K562 (cell line): ENCODE measurements around the gene DPYSL3. TPM values are rescaled to one million over a fixed set of nuclear protein-coding genes. Genes with fewer than 3 reads are reported as not detected.

Experiments used
- ATAC-seq: fragments of 200-7000 bp; cut with Tn5 transposase; 3 replicates; pipeline ENCODE4 v1.9.1; 2020; ENCODE audit warnings: moderate library complexity
- BruUV-seq: library from RNA; stranded (reverse); fragments of 400-500 nt; replicated peaks from 2 replicates; lab custom pipeline; 2021; lab: Mats Ljungman, UMichigan
- CTCF ChIA-PET: fragments of 300-600 bp; formaldehyde crosslinking; extraction: SDS; loops from one replicate; lab custom pipeline; 2021; ENCODE audit warnings: low intra/inter-chr PET ratio; lab: Yijun Ruan, JAX
- POLR2A ChIA-PET: fragments of 300-600, 350-650 bp; sonication (Branson Sonifier 250); formaldehyde crosslinking; extraction: SDS; loops from one replicate; lab custom pipeline; 2021; ENCODE audit warnings: antibody characterized with exemption, inconsistent platforms; lab: Yijun Ruan, JAX
- DNase-seq, 4 experiments: peaks; one replicate each; pipeline versions ENCODE4 v3.0.0 to v3.0.0-alpha.2; 2011 to 2018; ENCODE audit warnings: low spot score in 3 of 4, mixed read lengths in 3 of 4; ENCODE audit errors: extremely low read depth in 1 of 4
- FAIRE-seq: peaks from 2 replicates; lab custom pipeline; 2011; peaks lifted over from hg19 to GRCh38; lab: Jason Lieb, UNC
- H2AFZ ChIP-seq: 2 replicates; pipeline ENCODE4 v1.6.0; 2011; ENCODE audit warnings: low read depth, low read length, control low read depth, inconsistent platforms
- H3K27ac ChIP-seq: fragments of 200-600 bp; 3 replicates; pipeline ENCODE4 v1.8.0; 2011; ENCODE audit warnings: low read depth, mild to moderate bottlenecking, control low read depth, inconsistent platforms, low read length, moderate library complexity, mixed read lengths; ENCODE audit errors: extremely low read depth
- H3K27me3 ChIP-seq, 2 experiments: fragments of 300-600 bp in 1 of 2; 2 replicates in 1 of 2; 3 replicates in 1 of 2; pipeline versions ENCODE4 v1.6.0 to v1.8.0; 2011; ENCODE audit warnings: inconsistent platforms in 2 of 2, low read length in 2 of 2, mild to moderate bottlenecking in 1 of 2, mixed read lengths in 1 of 2, moderate library complexity in 1 of 2; ENCODE audit not compliant: control insufficient read depth in 2 of 2, insufficient read depth in 2 of 2
- H3K36me3 ChIP-seq: fragments of 300-600 bp; 3 replicates; pipeline ENCODE4 v1.8.0; 2011; ENCODE audit warnings: mild to moderate bottlenecking, low read length, inconsistent platforms; ENCODE audit not compliant: control insufficient read depth, insufficient read depth
- H3K4me1 ChIP-seq, 2 experiments: fragments of 200-600 bp in 1 of 2; replicated peaks in 1 of 2; 2 replicates in 1 of 2; 3 replicates in 1 of 2; pipeline versions ENCODE4 v1.5.1 to v1.8.0; 2011; ENCODE audit warnings: inconsistent platforms in 2 of 2, low read length in 2 of 2, mild to moderate bottlenecking in 1 of 2, mixed read lengths in 1 of 2, moderate library complexity in 1 of 2; ENCODE audit not compliant: control insufficient read depth in 2 of 2, insufficient read depth in 2 of 2
- H3K4me2 ChIP-seq: 2 replicates; pipeline ENCODE4 v1.6.1; 2011; ENCODE audit warnings: low read length, control low read depth, inconsistent platforms, mixed read lengths; ENCODE audit not compliant: insufficient read depth
- H3K4me3 ChIP-seq: fragments of 200-600 bp; sonication (generic), shearing (Covaris generic); 2 replicates; pipeline ENCODE4 v1.5.1; 2016; ENCODE audit warnings: control low read depth, inconsistent platforms
- H3K79me2 ChIP-seq: fragments of 200-600 bp; 3 replicates; pipeline ENCODE4 v1.8.0; 2011; ENCODE audit warnings: low read length, inconsistent platforms; ENCODE audit not compliant: control insufficient read depth, insufficient read depth
- H3K9ac ChIP-seq, 2 experiments: 2 replicates each; pipeline versions ENCODE4 v1.6.0 to v1.6.1; 2011; ENCODE audit warnings: low read depth in 2 of 2, low read length in 2 of 2, control low read depth in 1 of 2, inconsistent platforms in 1 of 2, mild to moderate bottlenecking in 1 of 2, mixed read lengths in 1 of 2; ENCODE audit not compliant: insufficient read depth in 1 of 2
- H3K9me1 ChIP-seq: one replicate; pipeline ENCODE4 v1.6.0; 2011; ENCODE audit warnings: inconsistent platforms, mild to moderate bottlenecking, low read length, moderate library complexity; ENCODE audit not compliant: control insufficient read depth, insufficient read depth
- H3K9me3 ChIP-seq: replicated peaks from 2 replicates; pipeline ENCODE4 v1.5.1; 2011; ENCODE audit warnings: low read depth, low read length, inconsistent platforms; ENCODE audit not compliant: control insufficient read depth, insufficient read depth
- H4K20me1 ChIP-seq: replicated peaks from 2 replicates; pipeline ENCODE4 v1.6.1; 2011; ENCODE audit warnings: low read length, inconsistent platforms, mixed read lengths; ENCODE audit not compliant: control insufficient read depth, insufficient read depth
- CHD1 ChIP-seq: fragments of 200-600 bp; sonication (generic); IDR thresholded peaks from one replicate; pipeline ENCODE4 v1.6.1; 2012; ENCODE audit warnings: mild to moderate bottlenecking, moderate library complexity, low read length, inconsistent platforms
- CUX1 ChIP-seq: fragments of 200-800 bp; sonication (Bioruptor generic); IDR thresholded peaks from 2 replicates; pipeline ENCODE4 v1.6.1; 2016; ENCODE audit warnings: missing genetic modification characterization, missing compliant biosample characterization
- E2F4 ChIP-seq: sonication (generic); formaldehyde crosslinking; IDR thresholded peaks from 2 replicates; pipeline ENCODE4 v1.8.0; 2022; ENCODE audit warnings: mild to moderate bottlenecking, low read depth, missing genetic modification reagents
- ERF ChIP-seq: fragments of 450-650 bp; formaldehyde crosslinking; IDR thresholded peaks from 2 replicates; pipeline ENCODE4 v1.4.0; 2020; ENCODE audit warnings: mild to moderate bottlenecking, mixed read lengths
- FUS ChIP-seq: fragments of 200-400 bp; formaldehyde crosslinking; optimal IDR thresholded peaks from 2 replicates; pipeline ENCODE3; 2017; ENCODE audit warnings: low read depth, low read length
- GATAD2B ChIP-seq: fragments of 450-650 bp; IDR thresholded peaks from 2 replicates; pipeline ENCODE4 v1.6.1; 2017; ENCODE audit warnings: mild to moderate bottlenecking, borderline replicate concordance
- ID3 ChIP-seq, 2 experiments: fragments of 250-450 bp in 1 of 2; fragments of 450-650 bp in 1 of 2; sonication (Bioruptor Pico) in 1 of 2; IDR thresholded peaks; 2 replicates each; pipeline versions ENCODE4 v1.6.1 to v1.8.0; 2016 to 2021; ENCODE audit warnings: mild to moderate bottlenecking in 2 of 2, moderate library complexity in 2 of 2, missing compliant biosample characterization in 1 of 2, missing genetic modification characterization in 1 of 2
- KAT8 ChIP-seq: fragments of 450-650 bp; IDR thresholded peaks from 2 replicates; pipeline ENCODE4 v1.6.1; 2016; ENCODE audit warnings: low read depth, mild to moderate bottlenecking
- MAX ChIP-seq: sonication (generic); formaldehyde crosslinking; IDR thresholded peaks from 2 replicates; pipeline ENCODE4 v1.9.0; 2022; ENCODE audit warnings: mild to moderate bottlenecking, missing genetic modification reagents
- MNT ChIP-seq, 2 experiments: fragments of 450-650 bp; conservative IDR thresholded peaks; 2 replicates each; pipeline ENCODE4 v1.6.1; 2017; ENCODE audit warnings: mild to moderate bottlenecking in 2 of 2, moderate library complexity in 2 of 2
- MTA2 ChIP-seq: fragments of 450-650 bp; IDR thresholded peaks from 2 replicates; pipeline ENCODE4 v1.6.1; 2016; ENCODE audit warnings: low read depth
- NCOA4 ChIP-seq: fragments of 450-650 bp; IDR thresholded peaks from 2 replicates; pipeline ENCODE4 v1.6.1; 2018; ENCODE audit warnings: mild to moderate bottlenecking; ENCODE audit not compliant: partially characterized antibody
- NFATC3 ChIP-seq: fragments of 450-650 bp; IDR thresholded peaks from 2 replicates; pipeline ENCODE4 v1.6.1; 2017; ENCODE audit warnings: mild to moderate bottlenecking
- PPARD ChIP-seq: fragments of 250-450 bp; sonication (Bioruptor Pico); IDR thresholded peaks from 2 replicates; pipeline ENCODE4 v1.8.0; 2022; ENCODE audit warnings: inconsistent platforms, mild to moderate bottlenecking, moderate library complexity
- RNF2 ChIP-seq: sonication (generic); IDR thresholded peaks from 2 replicates; pipeline ENCODE4 v1.6.1; 2016
- WGBS: fragments of 100-300 bp; shearing (Covaris generic); methylation state at CpG from one replicate; pipeline ENCODE4 v1.1.6; 2016; ENCODE audit warnings: low coverage, mixed read lengths; ENCODE audit not compliant: insufficient coverage; ENCODE audit errors: missing lambda C conversion rate; 5-methylcytosine and 5-hydroxymethylcytosine counted together
- in situ Hi-C: fragments of 300-500 bp; cut with MboI; formaldehyde crosslinking; loops from 4 replicates; pipeline ENCODE4 v1.15.0; 2018; ENCODE audit warnings: inconsistent platforms, mixed read lengths
- intact Hi-C: fragments of 100-400 bp; cut with micrococcal nuclease; formaldehyde crosslinking; loops from 2 replicates; pipeline ENCODE4 v1.14.2; 2022
- polyA plus RNA-seq, 8 experiments: library from polyadenylated mRNA; depleted of rRNA in 4 of 8; stranded (reverse) in 5 of 8; unstranded in 3 of 8; fragments of >200 nt; fragmentation: Nextera tagmentation in 2 of 8; fragmentation: Illumina TruSeq in 1 of 8; extraction: Ambion mirVana in 2 of 8; extraction: Trizol in 1 of 8; gene quantifications; 2 replicates each; pipeline versions ENCODE4 v1.2.1 to v1.2.3, GENCODE V29; 2011 to 2014; ENCODE audit warnings: inconsistent platforms in 1 of 8, missing spikeins in 1 of 8
- total RNA-seq, 7 experiments: library from RNA; depleted of rRNA in 6 of 7; stranded (reverse); fragments of >200 nt in 6 of 7; fragmentation: Illumina TruSeq in 2 of 7; extraction: Trizol in 2 of 7; gene quantifications; 2 replicates each; pipeline versions ENCODE4 v1.2.1 to v1.2.3, GENCODE V29; 2011 to 2021; ENCODE audit warnings: low replicate concordance in 1 of 7

DPYSL3 gene
- total and polyA plus RNA-seq, 9 of the 15 experiments (the other 6 are each of a cell fraction or from before 2014, with no cell fraction given), result 0.07 to 0.55 TPM; not detected in 7

- no peak for DNase-seq
- Histone ChIP-seq H3K4me1 (no peaks in the 10 kb centered on the region), H4K20me1 (no peaks in the 10 kb centered on the region), H3K9ac (no peak overlapping the region), H3K9me1 (no peaks in the 10 kb centered on the region), H3K4me3 (no peak overlapping the region), H3K9me3 (no peaks in the 10 kb centered on the region), H3K27ac (no peak overlapping the region), H3K36me3 (no peaks in the 10 kb centered on the region), H2AFZ (no peak overlapping the region), H3K4me2 (no peak overlapping the region), H3K27me3 (no peaks in the 10 kb centered on the region), H3K79me2 (no peaks in the 10 kb centered on the region)
- WGBS, result 0% methylated on average over 1 of the region's 1 CpG
- no TSS peak for BruUV-seq
- ATAC-seq, result no peak
- CTCF ChIA-PET, result interaction anchor here (0.6 kb wide), 1 partner anchor 382 kb away, joined by 4 read pairs; no protein-coding TSS in a partner anchor
- in situ Hi-C loops, result no loop called here
- POLR2A ChIA-PET, result no interaction called here
- intact Hi-C loops, result no loop called here
- TF ChIP-seq ERF (CRISPR knock-in tag), result no peak
- TF ChIP-seq MAX (CRISPR knock-in tag), result no peak
- TF ChIP-seq PPARD (CRISPR knock-in tag), result no peak
- TF ChIP-seq CHD1, result no peak
- TF ChIP-seq MTA2, result no peak
- no peak for TF ChIP-seq RNF2
- TF ChIP-seq GATAD2B, result no peak
- no peak for TF ChIP-seq MNT (conservative IDR thresholded peaks at IDR 0.05)
- TF ChIP-seq E2F4, result no peak
- TF ChIP-seq FUS, result no peak
- no peak for TF ChIP-seq ID3 (CRISPR knock-in tag; IDR thresholded peaks at IDR 0.05)
- TF ChIP-seq ID3 (tag; IDR thresholded peaks at IDR 0.05), result no peak
- TF ChIP-seq NCOA4, result no peak
- no peak for TF ChIP-seq KAT8
- TF ChIP-seq CUX1, result no peak
- no peak for TF ChIP-seq NFATC3
- FAIRE-seq, result no peak
These were observed 105.2 kb downstream of the DPYSL3 start for GRCh38 chr5:147404706-147405105.
